HUES48 (cell line): ENCODE measurements around the gene GOLIM4.

Experiments
- H3K27ac ChIP-seq: one replicate; pipeline ENCODE4 v1.7.0; 2013; ENCODE audit warnings: low read depth, low read length, inconsistent platforms
- H3K27me3 ChIP-seq: 2 replicates; pipeline ENCODE4 v1.6.1; 2013; ENCODE audit warnings: mild to moderate bottlenecking, low read length; ENCODE audit not compliant: control insufficient read depth, insufficient read depth
- H3K36me3 ChIP-seq: 2 replicates; pipeline ENCODE4 v1.6.1; 2013; ENCODE audit warnings: low read length; ENCODE audit not compliant: control insufficient read depth, insufficient read depth
- H3K4me1 ChIP-seq: 2 replicates; pipeline ENCODE4 v1.6.1; 2013; ENCODE audit warnings: mild to moderate bottlenecking, low read length; ENCODE audit not compliant: control insufficient read depth, insufficient read depth
- H3K4me3 ChIP-seq: 2 replicates; pipeline ENCODE4 v1.5.1; 2013; ENCODE audit warnings: mild to moderate bottlenecking, low read depth, low read length
- H3K9ac ChIP-seq: 2 replicates; pipeline ENCODE4 v1.6.1; 2013; ENCODE audit warnings: mild to moderate bottlenecking, low read depth, low read length, moderate library complexity
- H3K9me3 ChIP-seq: 2 replicates; pipeline ENCODE4 v1.6.1; 2013; ENCODE audit warnings: low read length; ENCODE audit not compliant: control insufficient read depth, insufficient read depth

Gene GOLIM4

GRCh38 chr3:168097381-168097780 is 1.7 kb upstream of the GOLIM4 start:
- H3K27ac ChIP-seq: no peak overlapping the region
- peaks cover 34% of the 10 kb centered on the region for H3K4me1 ChIP-seq
- no peaks in the 10 kb centered on the region for H3K27me3 ChIP-seq
- no peak overlapping the region for H3K9ac ChIP-seq
- H3K4me3 ChIP-seq: no peak overlapping the region
- no peaks in the 10 kb centered on the region for H3K9me3 ChIP-seq
- no peaks in the 10 kb centered on the region for H3K36me3 ChIP-seq

- Histone ChIP-seq H3K27me3 (no peaks in the 10 kb centered on the region), H3K36me3 (no peaks in the 10 kb centered on the region), H3K4me3 (peak overlapping the region; percentile 97), H3K27ac (peak overlapping the region; percentile 24), H3K4me1 (peaks cover 43% of the 10 kb centered on the region), H3K9ac (peak overlapping the region; percentile 64), H3K9me3 (no peaks in the 10 kb centered on the region)
Measured at GRCh38 chr3:168096210-168096652, 507 bp upstream of the GOLIM4 start.

- Histone ChIP-seq H3K27me3 (no peaks in the 10 kb centered on the region), H3K4me1 (peaks cover 47% of the 10 kb centered on the region), H3K4me3 (peak overlapping the region; percentile 97), H3K9me3 (no peaks in the 10 kb centered on the region), H3K36me3 (no peaks in the 10 kb centered on the region), H3K9ac (peak overlapping the region; percentile 64), H3K27ac (peak overlapping the region; percentile 91)
Measured at GRCh38 chr3:168094877-168095610, 680 bp downstream of the GOLIM4 start.

GRCh38 chr3:168094580-168094876 is 1.2 kb downstream of the GOLIM4 start:
- Histone ChIP-seq H3K9me3 (no peaks in the 10 kb centered on the region), H3K36me3 (no peaks in the 10 kb centered on the region), H3K4me1 (peaks cover 48% of the 10 kb centered on the region), H3K4me3 (peak overlapping the region; percentile 97), H3K27me3 (no peaks in the 10 kb centered on the region), H3K27ac (peak overlapping the region; percentile 91), H3K9ac (no peak overlapping the region)

- Histone ChIP-seq H3K4me1 (peaks cover 55% of the 10 kb centered on the region), H3K9ac (no peak overlapping the region)
Measured at GRCh38 chr3:168093790-168094189, 1.9 kb downstream of the GOLIM4 start.

GRCh38 chr3:168093229-168093628 is 2.5 kb downstream of the GOLIM4 start:
- Histone ChIP-seq H3K9ac (no peak overlapping the region), H3K27me3 (no peaks in the 10 kb centered on the region), H3K4me1 (peaks cover 60% of the 10 kb centered on the region), H3K9me3 (no peaks in the 10 kb centered on the region), H3K27ac (no peak overlapping the region), H3K4me3 (peak overlapping the region; percentile 97; the same call in 1 of the 2 replicates), H3K36me3 (no peaks in the 10 kb centered on the region)

More at GRCh38 chr3:168093790-168094189, 1.9 kb downstream of the GOLIM4 start:
- Histone ChIP-seq H3K4me3 (peak overlapping the region; percentile 97), H3K27me3 (no peaks in the 10 kb centered on the region), H3K36me3 (no peaks in the 10 kb centered on the region), H3K27ac (no peak overlapping the region), H3K9me3 (no peaks in the 10 kb centered on the region)

- Histone ChIP-seq H3K9ac (no peak overlapping the region), H3K4me1 (peaks cover 60% of the 10 kb centered on the region), H3K9me3 (no peaks in the 10 kb centered on the region), H3K36me3 (no peaks in the 10 kb centered on the region), H3K27ac (no peak overlapping the region), H3K4me3 (no peak overlapping the region), H3K27me3 (no peaks in the 10 kb centered on the region)
Measured at GRCh38 chr3:168091941-168092340, 3.8 kb downstream of the GOLIM4 start.

- Histone ChIP-seq H3K27ac (no peak overlapping the region), H3K27me3 (no peaks in the 10 kb centered on the region), H3K4me3 (no peak overlapping the region), H3K4me1 (peaks cover 55% of the 10 kb centered on the region), H3K36me3 (no peaks in the 10 kb centered on the region), H3K9me3 (no peaks in the 10 kb centered on the region), H3K9ac (no peak overlapping the region)
Measured at GRCh38 chr3:168091302-168091858, 4.3 kb downstream of the GOLIM4 start.

- Histone ChIP-seq H3K36me3 (no peaks in the 10 kb centered on the region), H3K9me3 (no peaks in the 10 kb centered on the region), H3K27ac (no peak overlapping the region), H3K4me3 (no peak overlapping the region), H3K27me3 (no peaks in the 10 kb centered on the region), H3K9ac (no peak overlapping the region), H3K4me1 (peaks cover 54% of the 10 kb centered on the region)
Measured at GRCh38 chr3:168090306-168091085, 5.2 kb downstream of the GOLIM4 start.

GRCh38 chr3:168089179-168089771 is 6.4 kb downstream of the GOLIM4 start:
- Histone ChIP-seq H3K27ac (no peak overlapping the region), H3K4me1 (peaks cover 50% of the 10 kb centered on the region), H3K9ac (no peak overlapping the region), H3K27me3 (no peaks in the 10 kb centered on the region), H3K36me3 (no peaks in the 10 kb centered on the region), H3K4me3 (no peak overlapping the region), H3K9me3 (no peaks in the 10 kb centered on the region)
